Effector memory CD4-positive, alpha-beta T cell (primary cell): ENCODE data around the gene PHTF1.

Experiments
- DNase-seq, 3 donors: peaks; one replicate each; pipeline ENCODE4 v3.0.0-alpha.2; 2020
- H3K27ac ChIP-seq: 2 replicates; pipeline ENCODE4 v1.7.0; 2013; ENCODE audit warnings: mild to moderate bottlenecking, low read length, moderate library complexity; ENCODE audit not compliant: insufficient read depth, poor library complexity, severe bottlenecking
- H3K27me3 ChIP-seq: replicated peaks from 2 replicates; pipeline ENCODE4 v1.7.0; 2013; ENCODE audit warnings: mild to moderate bottlenecking, low read length; ENCODE audit not compliant: insufficient read depth, control insufficient read depth, poor library complexity, severe bottlenecking
- H3K36me3 ChIP-seq: 2 replicates; pipeline ENCODE4 v1.7.0; 2013; ENCODE audit warnings: mild to moderate bottlenecking, low read length, moderate library complexity; ENCODE audit not compliant: control insufficient read depth, insufficient read depth
- H3K4me1 ChIP-seq: 2 replicates; pipeline ENCODE4 v1.7.0; 2013; ENCODE audit warnings: low read length, mild to moderate bottlenecking; ENCODE audit not compliant: control insufficient read depth, insufficient read depth, poor library complexity, severe bottlenecking
- H3K4me3 ChIP-seq: 2 replicates; pipeline ENCODE4 v1.7.0; 2013; ENCODE audit warnings: low read length, low read depth, mild to moderate bottlenecking; ENCODE audit not compliant: insufficient read depth, poor library complexity, severe bottlenecking
- H3K9me3 ChIP-seq: 2 replicates; pipeline ENCODE4 v1.7.0; 2013; ENCODE audit warnings: mild to moderate bottlenecking, low read length, moderate library complexity; ENCODE audit not compliant: control insufficient read depth

Gene PHTF1

DNA sequence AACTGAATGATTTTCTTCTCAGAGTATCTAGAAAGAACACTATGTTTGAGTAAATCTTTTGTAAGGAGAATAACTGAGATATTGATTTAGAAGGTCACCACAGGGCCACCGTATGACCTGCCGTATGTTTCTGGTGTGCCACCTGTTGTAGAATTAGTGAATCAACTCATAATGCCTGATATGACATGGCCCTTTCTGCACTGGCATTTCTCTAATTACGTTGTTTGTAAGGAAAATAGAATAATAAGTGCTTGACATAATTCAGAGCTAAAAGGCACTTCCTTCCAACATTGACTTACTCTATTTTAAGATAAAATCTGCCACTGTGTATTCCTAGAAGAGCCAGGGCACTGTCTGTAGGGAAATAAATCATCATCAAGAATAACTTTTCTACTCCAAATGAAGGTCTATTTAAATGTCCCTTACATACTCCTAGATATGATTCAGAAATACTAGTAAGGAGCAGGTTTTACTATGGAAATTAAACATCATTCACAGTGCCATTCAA is 101.7 kb downstream of the PHTF1 start:
- no peaks in the 10 kb centered on the region for H3K9me3 ChIP-seq
- H3K4me1 ChIP-seq, result no peaks in the 10 kb centered on the region
- H3K27ac ChIP-seq, result no peak overlapping the region
- no peaks in the 10 kb centered on the region for H3K27me3 ChIP-seq
- DNase-seq, result no peak
- no peaks in the 10 kb centered on the region for H3K36me3 ChIP-seq
- H3K4me3 ChIP-seq, result no peak overlapping the region

DNA sequence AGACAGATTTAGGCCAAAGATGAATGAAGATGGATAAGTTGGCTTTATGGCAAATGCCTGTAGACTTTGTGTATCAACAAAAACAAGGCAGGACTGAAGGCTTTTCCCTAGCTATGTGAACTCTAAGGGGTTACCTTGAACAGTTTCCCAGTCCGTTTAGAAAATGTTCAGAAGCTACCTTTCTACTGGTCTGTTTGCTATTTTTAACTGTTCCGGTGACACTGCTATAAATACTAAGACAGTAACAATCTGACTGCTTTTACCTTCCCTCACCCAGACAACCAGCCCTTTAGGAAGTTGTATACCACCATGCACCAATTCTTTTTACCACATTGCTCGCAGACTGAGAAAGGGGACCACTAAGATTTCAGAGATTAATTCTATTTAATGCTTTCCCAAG is 102.2 kb downstream of the PHTF1 start:
- no peak overlapping the region for H3K4me3 ChIP-seq
- H3K27me3 ChIP-seq, result no peaks in the 10 kb centered on the region
- no peak for DNase-seq
- H3K36me3 ChIP-seq, result no peaks in the 10 kb centered on the region
- no peaks in the 10 kb centered on the region for H3K4me1 ChIP-seq
- H3K9me3 ChIP-seq, result no peaks in the 10 kb centered on the region
- no peak overlapping the region for H3K27ac ChIP-seq

DNA sequence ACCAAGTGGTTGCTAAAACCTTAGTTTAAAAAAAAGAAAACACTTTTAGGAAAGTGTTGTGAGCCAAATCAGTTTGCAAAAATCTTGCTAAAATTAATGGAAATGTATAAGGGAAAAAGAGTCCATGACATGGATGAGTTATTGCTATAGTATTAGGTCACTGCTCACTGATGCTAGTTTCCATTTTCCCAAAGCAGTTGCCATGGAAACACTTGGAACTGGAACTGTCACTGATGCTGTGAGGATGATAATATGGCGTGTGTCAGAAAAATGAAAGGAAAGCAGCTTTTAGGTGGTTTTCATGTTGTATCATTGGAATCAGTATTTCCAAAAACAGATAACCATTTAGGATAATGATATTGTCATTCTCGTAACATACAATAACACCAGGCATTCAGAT is 104.4 kb downstream of the PHTF1 start:
- Histone ChIP-seq H3K4me3 (no peak overlapping the region), H3K27me3 (no peaks in the 10 kb centered on the region), H3K4me1 (no peaks in the 10 kb centered on the region), H3K9me3 (no peaks in the 10 kb centered on the region), H3K27ac (no peak overlapping the region), H3K36me3 (no peaks in the 10 kb centered on the region)
- no peak for DNase-seq

DNA sequence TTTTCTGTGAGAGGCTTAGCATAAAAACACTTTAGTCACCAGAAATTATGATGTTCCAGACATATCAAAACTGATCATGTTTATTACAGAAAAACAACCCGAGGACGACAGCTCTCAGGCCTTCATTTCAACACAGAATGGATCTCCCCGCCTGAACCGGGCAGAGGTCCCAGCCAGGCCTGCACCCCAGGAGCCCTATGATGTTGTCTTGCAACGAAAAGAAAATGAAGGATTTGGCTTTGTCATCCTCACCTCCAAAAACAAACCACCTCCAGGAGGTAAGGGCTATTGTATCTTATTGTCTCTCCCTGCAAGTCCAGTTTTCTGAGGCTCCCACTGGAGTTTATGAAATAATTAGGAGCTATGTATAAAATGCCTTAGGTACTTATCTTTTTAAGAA is 105.5 kb downstream of the PHTF1 start:
- H3K4me1 ChIP-seq, result no peaks in the 10 kb centered on the region
- H3K36me3 ChIP-seq, result no peaks in the 10 kb centered on the region
- no peak overlapping the region for H3K4me3 ChIP-seq
- no peaks in the 10 kb centered on the region for H3K9me3 ChIP-seq
- no peak overlapping the region for H3K27ac ChIP-seq
- DNase-seq, result no peak
- H3K27me3 ChIP-seq, result no peaks in the 10 kb centered on the region

DNA sequence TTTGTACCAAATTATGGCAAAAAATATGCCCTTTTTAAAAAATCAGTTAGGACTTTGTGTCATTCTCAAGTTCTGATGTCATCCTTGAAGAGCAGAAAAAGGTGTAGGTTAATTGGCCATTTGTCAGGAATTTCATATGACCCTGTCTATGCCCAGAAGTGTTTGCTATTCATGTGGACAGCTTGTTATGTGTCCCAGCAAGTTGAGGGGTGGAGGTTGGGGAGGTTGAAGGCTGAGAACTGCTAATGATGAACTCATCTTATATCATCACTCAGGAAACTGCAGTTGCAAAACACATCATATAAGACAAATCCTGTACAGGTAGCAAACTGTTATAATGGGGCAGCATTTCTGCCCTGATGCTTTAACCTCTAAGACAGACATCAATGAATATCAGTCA is 106.5 kb downstream of the PHTF1 start:
- no peaks in the 10 kb centered on the region for H3K27me3 ChIP-seq
- no peak for DNase-seq
- H3K27ac ChIP-seq, result no peak overlapping the region
- no peaks in the 10 kb centered on the region for H3K9me3 ChIP-seq
- H3K36me3 ChIP-seq, result no peaks in the 10 kb centered on the region
- H3K4me1 ChIP-seq, result no peaks in the 10 kb centered on the region
- H3K4me3 ChIP-seq, result no peak overlapping the region

DNA sequence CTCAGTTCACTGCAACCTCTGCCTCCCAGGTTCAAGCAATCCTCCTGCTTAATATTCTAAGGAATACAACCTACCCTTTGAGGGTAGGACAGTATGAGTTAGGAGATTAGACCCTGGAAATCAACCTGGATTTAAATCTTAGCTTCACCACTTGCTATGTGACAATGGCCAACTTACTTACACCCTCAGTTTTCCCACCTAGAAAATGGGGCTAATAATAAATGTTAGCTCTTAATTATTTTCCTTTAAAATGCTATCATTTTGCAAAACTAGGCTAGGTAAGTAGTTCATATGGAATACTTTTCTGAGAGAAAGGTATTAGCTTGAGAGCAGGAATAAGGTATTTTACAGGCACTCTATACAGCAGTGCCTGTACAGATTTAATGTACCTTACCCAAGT is 110.8 kb downstream of the PHTF1 start:
- Histone ChIP-seq H3K27ac (no peak overlapping the region), H3K4me1 (no peaks in the 10 kb centered on the region), H3K27me3 (no peaks in the 10 kb centered on the region), H3K4me3 (no peak overlapping the region), H3K9me3 (no peaks in the 10 kb centered on the region), H3K36me3 (no peaks in the 10 kb centered on the region)
- DNase-seq, result no peak

DNA sequence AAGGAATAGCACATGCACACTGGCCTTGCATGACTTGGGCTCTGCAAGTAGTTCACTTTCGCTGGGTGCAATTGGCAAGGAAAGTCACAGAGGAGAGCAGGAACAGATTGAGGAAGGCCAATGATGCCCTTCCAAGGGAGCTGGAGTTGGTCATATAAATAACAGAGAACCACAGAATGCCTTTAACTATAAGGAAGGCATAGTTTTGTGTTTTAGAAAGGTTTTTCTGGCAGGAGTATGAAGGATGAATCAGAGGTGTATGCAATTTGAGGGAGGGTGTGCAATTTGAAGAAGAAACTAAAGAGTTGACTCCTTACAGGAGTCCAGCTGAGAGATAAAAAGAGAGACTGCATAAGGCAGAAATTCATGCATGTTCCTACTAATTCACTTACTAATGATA is 112.1 kb downstream of the PHTF1 start:
- Histone ChIP-seq H3K9me3 (no peaks in the 10 kb centered on the region), H3K27ac (no peak overlapping the region), H3K4me1 (no peaks in the 10 kb centered on the region), H3K27me3 (no peaks in the 10 kb centered on the region), H3K36me3 (no peaks in the 10 kb centered on the region), H3K4me3 (no peak overlapping the region)
- no peak for DNase-seq
